Choroid plexus epithelial cell (primary cell): Measurements from ENCODE around the gene TTLL3.
"Not testable (repeated sequence)": the region's sequence is repeated elsewhere in the genome, so short reads cannot be mapped to it uniquely, and the experiment has no call there.

Experiments used
- DNase-seq: peaks from one replicate; pipeline ENCODE4 v3.0.0-alpha.2; 2010; ENCODE audit warnings: low read depth
- H3K4me3 ChIP-seq: 2 replicates; pipeline ENCODE4 v1.5.1; 2011; ENCODE audit warnings: low read depth, mild to moderate bottlenecking, control low read depth, low read length, moderate library complexity
- TF ChIP-seq, protein P1 (sequence below): conservative IDR thresholded peaks from 2 replicates; pipeline ENCODE4 v1.5.1; 2011; ENCODE audit warnings: low read depth, mild to moderate bottlenecking, control low read depth, inconsistent platforms, low read length, moderate library complexity

Gene TTLL3

DNA sequence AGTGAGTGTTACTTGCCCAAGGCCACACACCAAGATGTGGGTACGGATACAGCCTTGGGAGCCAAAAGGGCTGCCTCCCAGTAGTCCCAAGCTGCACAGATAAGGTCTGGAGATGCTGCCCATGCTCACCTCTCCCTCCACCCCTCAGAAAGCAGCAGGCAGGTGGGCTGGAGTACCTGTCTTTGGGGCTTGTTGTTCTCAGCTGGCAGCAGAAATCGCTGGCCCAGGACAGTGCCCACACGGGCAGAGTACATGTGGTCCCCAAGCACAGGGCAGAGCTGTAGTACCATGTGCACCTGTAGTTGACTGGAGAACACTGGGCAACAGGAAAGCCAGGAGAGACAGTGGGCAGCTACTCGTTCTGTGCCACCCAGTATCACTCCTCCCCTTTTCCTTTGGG lies 28.8 kb downstream of the TTLL3 start:
- no peak for DNase-seq
- TF ChIP-seq, protein P1, sequence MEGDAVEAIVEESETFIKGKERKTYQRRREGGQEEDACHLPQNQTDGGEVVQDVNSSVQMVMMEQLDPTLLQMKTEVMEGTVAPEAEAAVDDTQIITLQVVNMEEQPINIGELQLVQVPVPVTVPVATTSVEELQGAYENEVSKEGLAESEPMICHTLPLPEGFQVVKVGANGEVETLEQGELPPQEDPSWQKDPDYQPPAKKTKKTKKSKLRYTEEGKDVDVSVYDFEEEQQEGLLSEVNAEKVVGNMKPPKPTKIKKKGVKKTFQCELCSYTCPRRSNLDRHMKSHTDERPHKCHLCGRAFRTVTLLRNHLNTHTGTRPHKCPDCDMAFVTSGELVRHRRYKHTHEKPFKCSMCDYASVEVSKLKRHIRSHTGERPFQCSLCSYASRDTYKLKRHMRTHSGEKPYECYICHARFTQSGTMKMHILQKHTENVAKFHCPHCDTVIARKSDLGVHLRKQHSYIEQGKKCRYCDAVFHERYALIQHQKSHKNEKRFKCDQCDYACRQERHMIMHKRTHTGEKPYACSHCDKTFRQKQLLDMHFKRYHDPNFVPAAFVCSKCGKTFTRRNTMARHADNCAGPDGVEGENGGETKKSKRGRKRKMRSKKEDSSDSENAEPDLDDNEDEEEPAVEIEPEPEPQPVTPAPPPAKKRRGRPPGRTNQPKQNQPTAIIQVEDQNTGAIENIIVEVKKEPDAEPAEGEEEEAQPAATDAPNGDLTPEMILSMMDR: no peak
- H3K4me3 ChIP-seq: no peak overlapping the region

DNA sequence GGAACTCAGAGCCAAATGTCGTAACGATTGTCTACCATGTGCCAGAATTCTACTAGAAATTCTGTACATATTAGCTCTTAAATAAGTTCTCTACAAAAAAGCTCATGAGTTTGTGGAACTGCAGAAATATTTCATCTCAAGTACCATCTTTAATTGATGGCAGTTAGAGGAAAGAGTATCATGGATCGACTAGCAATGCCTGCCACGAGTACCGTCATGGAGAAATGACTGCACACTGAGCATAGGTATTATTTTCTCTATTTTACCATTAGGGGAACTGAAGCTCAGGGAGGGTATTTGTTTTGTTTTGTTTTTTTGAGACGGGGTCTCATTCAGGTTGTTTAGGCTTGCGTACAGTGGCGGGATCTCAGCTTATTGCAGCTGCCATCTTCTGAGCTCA lies 31.0 kb downstream of the TTLL3 start:
- TF ChIP-seq, protein P1: no peak
- no peak for DNase-seq
- H3K4me3 ChIP-seq: no peak overlapping the region

DNA sequence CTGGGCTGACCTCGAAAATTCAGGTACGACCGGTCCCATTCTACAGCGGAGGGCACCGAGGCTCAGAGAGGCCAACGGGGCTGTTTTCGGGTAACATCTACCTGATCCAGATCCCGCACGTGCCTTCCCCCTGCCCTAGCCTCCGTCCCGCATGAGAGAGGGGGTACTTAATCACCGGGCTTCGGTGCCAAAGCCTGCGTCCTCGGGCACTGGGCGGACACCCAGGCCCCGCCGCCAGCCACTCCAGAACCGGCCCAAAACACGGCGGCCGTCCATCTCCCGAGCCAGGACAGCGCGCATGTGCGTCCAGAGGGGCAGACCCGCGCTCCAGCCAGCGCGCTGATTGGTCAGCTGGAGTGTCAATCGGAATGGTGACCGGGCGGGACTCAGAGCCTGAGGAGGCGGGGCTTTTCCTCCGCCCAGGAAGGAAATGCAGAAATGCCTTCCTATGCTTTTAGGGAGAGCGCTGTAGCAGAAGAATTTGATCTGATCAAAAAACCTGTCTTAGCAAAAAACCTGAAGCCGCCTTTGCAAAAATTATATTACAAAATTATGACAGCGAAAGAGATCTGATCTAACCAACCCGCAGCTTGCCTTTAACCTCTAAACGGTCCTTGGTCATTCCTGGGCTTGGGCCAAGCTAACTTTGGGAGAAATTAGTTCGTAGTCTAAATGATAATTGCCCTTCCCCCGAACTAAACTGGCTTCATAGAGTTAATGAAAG lies 33.8 kb downstream of the TTLL3 start, which contains the start of gene RPUSD3:
TSS of gene RPUSD3 (minus strand) at position 294 of the 724 bp plus-strand sequence. CDS start at position 276, 18 bp downstream.
- peak; percentile 98 for DNase-seq
- peak within 1 kb of the TSS; percentile 88 for H3K4me3 ChIP-seq
- TF ChIP-seq, protein P1: no peak

DNA sequence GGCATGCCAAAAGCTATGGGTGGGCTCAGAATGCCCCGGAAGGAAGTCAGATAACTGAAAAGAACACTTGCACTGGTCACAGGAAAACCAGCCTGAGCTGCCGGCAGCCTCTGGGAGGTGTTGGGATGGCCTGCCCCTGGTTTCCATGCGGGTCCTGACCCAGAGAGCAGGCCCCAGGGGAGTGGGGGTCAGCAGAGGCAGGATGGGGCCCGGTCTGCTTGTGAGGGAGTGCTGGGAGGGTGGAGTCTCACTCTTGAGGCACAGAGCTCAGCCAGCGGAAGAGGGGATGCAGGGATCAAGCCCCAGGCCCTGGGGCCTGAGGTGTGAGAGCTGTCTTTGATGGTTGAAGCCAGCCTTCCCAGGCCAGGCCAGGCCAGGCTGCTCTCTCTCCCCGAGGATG lies 36.2 kb downstream of the TTLL3 start:
- no peak for DNase-seq
- TF ChIP-seq, protein P1: no peak
- no peak overlapping the region for H3K4me3 ChIP-seq

DNA sequence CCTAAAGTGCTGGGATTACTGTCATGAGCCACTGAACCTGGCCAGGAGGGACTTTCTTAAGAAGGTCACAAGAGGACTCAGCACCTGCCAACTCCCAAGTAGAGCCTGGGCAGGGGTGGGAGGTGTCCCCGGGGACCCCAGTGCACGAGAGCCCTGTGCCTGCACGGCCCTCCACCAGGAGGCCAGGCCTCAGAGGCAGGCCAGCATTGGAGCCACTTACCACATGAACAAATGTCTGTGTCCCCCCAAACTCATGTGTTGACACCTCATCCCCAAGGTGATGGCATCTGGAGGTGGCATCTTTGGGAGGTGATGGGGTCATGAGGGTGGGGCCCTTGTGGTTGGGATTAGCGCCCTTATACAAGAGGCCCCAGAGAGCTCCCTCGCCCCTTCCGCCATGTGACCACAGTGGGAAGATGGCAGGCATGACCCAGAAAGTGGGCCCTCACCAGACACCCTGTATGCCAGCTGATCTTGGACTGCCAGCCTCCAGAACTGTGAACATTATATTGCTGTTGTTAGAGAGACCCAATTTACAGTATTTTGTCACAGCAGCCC lies 36.9 kb downstream of the TTLL3 start:
- TF ChIP-seq, protein P1: no peak
- no peak overlapping the region for H3K4me3 ChIP-seq
- no peak for DNase-seq

DNA sequence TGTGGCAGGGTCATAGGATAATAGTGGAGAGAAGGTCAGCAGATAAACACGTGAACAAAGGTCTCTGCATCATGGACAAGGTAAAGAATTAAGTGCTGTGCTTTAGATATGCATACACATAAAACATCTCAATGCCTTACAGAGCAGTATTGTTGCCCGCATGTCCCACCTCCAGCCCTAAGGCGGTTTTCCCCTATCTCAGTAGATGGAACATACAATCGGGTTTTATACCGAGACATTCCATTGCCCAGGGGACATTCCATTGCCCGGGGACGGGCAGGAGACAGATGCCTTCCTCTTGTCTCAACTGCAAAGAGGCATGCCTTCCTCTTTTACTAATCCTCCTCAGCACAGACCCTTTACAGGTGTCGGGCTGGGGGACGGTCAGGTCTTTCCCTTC lies 37.8 kb downstream of the TTLL3 start:
- H3K4me3 ChIP-seq, DNase-seq: not testable (repeated sequence)

DNA sequence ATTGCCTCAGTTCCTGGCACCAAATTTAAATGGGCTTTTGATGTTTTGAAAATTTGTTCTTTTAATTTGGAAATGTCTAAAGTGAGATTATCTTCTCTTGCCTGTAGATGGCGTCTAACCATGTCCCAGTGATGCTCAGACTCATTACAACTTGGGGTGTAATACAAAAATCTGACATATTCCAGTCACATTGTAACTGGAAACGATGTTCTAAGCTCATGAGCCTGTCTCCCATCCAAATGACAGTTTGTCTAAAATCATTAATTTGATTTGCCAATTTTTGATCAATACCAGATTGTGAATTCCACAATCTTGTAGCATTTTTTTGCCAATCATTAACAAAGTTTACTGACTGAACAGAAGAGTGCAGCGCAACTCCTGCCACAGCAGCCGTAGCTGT lies 38.8 kb downstream of the TTLL3 start:
- DNase-seq: peak; percentile 64
- TF ChIP-seq, protein P1: peak; percentile 51
- H3K4me3 ChIP-seq: not testable (repeated sequence)

DNA sequence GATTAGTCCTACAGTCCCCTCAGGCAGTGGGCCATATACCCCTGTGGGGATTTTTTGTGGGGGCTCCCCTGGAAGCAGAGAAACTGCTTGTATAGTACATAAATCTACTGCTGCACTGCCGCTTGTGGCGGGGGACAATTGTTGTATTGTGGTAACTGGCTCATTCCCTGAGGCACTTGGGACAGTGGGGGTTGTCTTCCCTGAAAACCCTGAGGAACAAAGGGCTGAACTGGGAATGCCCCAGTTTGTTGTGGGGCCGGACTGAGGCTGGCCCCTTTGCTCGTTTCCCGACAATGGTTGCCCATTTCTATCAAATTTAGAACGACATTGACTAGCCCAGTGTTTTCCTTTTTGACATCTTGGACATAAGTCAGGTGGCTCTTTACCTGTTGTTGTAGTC lies 41.3 kb downstream of the TTLL3 start:
- H3K4me3 ChIP-seq, DNase-seq: not testable (repeated sequence)

DNA sequence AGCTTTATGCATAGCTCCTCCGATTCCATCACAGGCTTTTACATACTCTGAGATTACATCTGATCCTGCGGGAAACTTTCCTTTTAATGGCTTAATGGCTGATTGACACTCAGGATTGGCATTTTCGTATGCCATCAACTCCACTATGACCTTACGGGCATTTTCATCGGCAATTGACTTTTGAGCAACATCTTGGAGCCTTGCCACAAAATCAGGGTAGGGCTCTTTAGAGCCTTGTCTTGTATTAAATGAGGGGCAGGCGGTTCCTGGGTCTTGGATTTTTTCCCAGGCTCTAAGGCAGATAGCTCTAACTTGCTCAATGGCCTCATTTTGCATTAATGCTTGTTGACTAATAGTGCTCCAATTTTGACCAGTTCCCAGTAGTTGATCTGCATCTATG lies 41.9 kb downstream of the TTLL3 start:
- not testable (repeated sequence) for DNase-seq, H3K4me3 ChIP-seq
